ENCODE results near the gene RNF157. TPM values are rescaled to one million over a fixed set of nuclear protein-coding genes. Genes with fewer than 3 reads are reported as not detected.

The RNF157 gene
- total RNA-seq, 1 donor from 2014 or later: 43.5 TPM

- peak overlapping the region; percentile 91 for H3K4me3 Mint-ChIP-seq (ENCODE audit: low read depth)
- DNase-seq (ENCODE audit: low spot score, unreplicated experiment): peak; percentile 73
- H3K4me1 Mint-ChIP-seq (ENCODE audit: low read depth): peaks cover 41% of the 10 kb centered on the region
- H3K36me3 Mint-ChIP-seq (ENCODE audit: insufficient read depth): no peaks in the 10 kb centered on the region
- H3K27ac Mint-ChIP-seq: peak overlapping the region; percentile 96
- no peaks in the 10 kb centered on the region for H3K9me3 Mint-ChIP-seq (ENCODE audit: low read depth)
- TF ChIP-seq, protein P1, sequence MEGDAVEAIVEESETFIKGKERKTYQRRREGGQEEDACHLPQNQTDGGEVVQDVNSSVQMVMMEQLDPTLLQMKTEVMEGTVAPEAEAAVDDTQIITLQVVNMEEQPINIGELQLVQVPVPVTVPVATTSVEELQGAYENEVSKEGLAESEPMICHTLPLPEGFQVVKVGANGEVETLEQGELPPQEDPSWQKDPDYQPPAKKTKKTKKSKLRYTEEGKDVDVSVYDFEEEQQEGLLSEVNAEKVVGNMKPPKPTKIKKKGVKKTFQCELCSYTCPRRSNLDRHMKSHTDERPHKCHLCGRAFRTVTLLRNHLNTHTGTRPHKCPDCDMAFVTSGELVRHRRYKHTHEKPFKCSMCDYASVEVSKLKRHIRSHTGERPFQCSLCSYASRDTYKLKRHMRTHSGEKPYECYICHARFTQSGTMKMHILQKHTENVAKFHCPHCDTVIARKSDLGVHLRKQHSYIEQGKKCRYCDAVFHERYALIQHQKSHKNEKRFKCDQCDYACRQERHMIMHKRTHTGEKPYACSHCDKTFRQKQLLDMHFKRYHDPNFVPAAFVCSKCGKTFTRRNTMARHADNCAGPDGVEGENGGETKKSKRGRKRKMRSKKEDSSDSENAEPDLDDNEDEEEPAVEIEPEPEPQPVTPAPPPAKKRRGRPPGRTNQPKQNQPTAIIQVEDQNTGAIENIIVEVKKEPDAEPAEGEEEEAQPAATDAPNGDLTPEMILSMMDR (IDR thresholded peaks at IDR 0.05; ENCODE audit: unreplicated experiment): no peak
- peaks cover 7% of the 10 kb centered on the region for H3K27me3 Mint-ChIP-seq
These were observed 101.9 kb downstream of the RNF157 start for GRCh38 chr17:76138234-76138895.

DNA sequence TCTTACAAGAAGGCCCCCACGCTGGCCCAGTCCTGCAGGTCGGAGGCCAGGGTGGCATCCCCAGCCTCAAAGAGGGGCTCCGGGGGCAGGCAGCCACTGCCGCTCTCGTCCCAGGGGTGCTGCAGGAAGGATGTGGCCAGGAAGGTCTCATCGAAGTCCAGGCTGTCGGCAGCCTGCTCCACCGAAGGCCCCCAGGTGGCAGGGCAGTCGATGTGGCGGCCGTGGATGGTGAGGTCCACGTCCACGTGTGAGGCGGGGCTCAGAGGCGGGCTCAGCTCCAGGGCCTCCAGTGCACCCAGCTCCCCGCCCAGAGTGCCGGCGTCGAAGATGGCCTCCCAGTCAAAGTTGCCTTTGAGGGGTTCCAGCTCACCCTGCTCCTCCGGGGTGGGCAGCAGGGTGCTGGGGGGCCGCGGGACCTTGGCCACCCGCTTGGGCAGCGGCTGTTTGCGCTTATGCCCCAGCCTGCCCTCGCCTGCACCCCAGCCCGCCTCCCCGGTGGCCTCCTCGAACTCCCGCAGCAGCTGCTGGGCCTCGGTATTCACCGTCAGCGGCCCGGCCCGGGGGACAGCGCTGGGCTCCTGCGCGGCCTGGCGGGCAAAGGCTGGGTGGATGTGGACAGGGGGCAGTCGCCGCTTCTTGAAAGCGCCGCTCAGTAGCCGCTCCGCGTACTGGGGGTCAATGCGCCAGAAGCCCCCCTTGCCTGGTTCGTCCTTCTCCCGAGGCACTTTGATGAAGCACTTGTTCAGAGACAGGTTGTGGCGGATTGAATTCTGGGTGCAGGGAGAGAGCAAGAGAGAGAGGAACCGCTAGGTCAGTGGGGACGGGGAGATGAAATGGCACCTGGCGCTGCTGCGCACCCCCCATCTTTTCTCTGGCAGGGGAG is 102.7 kb downstream of the RNF157 start:
- Mint-ChIP-seq H3K4me1 (ENCODE audit: low read depth) (peaks cover 41% of the 10 kb centered on the region), H3K36me3 (ENCODE audit: insufficient read depth) (no peaks in the 10 kb centered on the region), H3K4me3 (ENCODE audit: low read depth) (peak overlapping the region; percentile 91), H3K27ac (peak overlapping the region; percentile 96), H3K9me3 (ENCODE audit: low read depth) (no peaks in the 10 kb centered on the region), H3K27me3 (peaks cover 4% of the 10 kb centered on the region)
- TF ChIP-seq, protein P1 (IDR thresholded peaks at IDR 0.05; ENCODE audit: unreplicated experiment): no peak
- no peak for DNase-seq (ENCODE audit: low spot score, unreplicated experiment)

DNA sequence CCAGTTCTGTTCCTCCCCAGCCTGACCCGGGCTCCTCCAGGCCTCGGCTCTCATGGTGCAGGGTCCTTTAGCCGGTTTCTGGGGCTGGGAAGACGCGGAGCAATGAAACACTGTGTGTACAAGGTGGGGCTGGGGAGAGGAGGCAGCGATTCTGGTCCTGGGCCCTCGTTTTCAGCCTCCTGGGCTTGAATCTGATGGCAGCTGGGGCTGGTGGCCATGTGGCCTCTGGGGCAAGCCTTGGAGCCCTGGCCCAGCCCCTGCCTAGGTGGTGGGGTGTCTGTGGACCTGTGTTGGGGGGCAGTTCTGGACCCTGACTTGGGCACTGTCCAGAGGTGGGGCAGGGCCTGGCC is 103.3 kb downstream of the RNF157 start:
- no peak for DNase-seq (ENCODE audit: low spot score, unreplicated experiment)
- Mint-ChIP-seq H3K9me3 (ENCODE audit: low read depth) (no peaks in the 10 kb centered on the region), H3K4me3 (ENCODE audit: low read depth) (no peak overlapping the region), H3K27ac (no peak overlapping the region), H3K27me3 (no peaks in the 10 kb centered on the region), H3K4me1 (ENCODE audit: low read depth) (peaks cover 39% of the 10 kb centered on the region), H3K36me3 (ENCODE audit: insufficient read depth) (no peaks in the 10 kb centered on the region)
- TF ChIP-seq, protein P1 (IDR thresholded peaks at IDR 0.05; ENCODE audit: unreplicated experiment): no peak

DNA sequence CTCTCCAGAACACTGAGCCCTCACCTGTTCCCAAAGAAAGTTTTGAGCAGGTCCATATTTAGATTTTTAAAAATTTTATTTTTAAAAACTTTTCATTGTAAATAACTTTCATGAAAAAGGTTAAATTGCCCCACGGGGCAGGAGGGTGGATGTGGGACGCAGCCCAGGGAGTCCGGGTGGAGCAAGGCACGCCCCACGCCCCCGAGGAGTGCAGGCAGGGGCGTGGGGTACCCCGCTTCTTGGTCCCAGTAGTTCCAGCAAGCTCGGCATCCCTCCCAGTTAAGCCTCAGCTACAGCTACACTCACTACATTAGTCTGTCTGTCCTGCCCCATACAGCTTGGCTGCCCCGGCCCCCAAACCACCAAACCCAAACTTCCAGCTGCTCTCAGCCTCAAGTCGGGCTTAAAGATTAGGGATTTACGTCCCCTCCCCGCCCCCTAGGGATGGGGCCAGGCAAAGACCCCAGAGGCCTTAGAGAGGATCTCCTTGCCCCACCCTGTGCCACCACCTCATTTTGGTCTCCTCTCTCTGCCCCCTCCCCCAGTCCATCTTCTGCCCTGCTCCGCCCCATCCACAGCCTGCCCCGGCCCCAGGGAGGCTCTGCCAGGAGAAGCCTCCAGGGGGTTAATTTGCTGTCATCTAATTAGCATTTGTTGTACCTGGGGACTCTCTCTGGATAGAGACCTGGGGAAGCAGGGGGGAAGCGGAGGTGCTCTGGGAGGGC is 103.9 kb downstream of the RNF157 start:
- TF ChIP-seq, protein P1 (IDR thresholded peaks at IDR 0.05; ENCODE audit: unreplicated experiment): no peak
- H3K27me3 Mint-ChIP-seq: no peaks in the 10 kb centered on the region
- H3K27ac Mint-ChIP-seq: peak overlapping the region; percentile 59
- no peak for DNase-seq (ENCODE audit: low spot score, unreplicated experiment)
- H3K36me3 Mint-ChIP-seq (ENCODE audit: insufficient read depth): no peaks in the 10 kb centered on the region
- no peak overlapping the region for H3K4me3 Mint-ChIP-seq (ENCODE audit: low read depth)
- peaks cover 40% of the 10 kb centered on the region for H3K4me1 Mint-ChIP-seq (ENCODE audit: low read depth)
- no peaks in the 10 kb centered on the region for H3K9me3 Mint-ChIP-seq (ENCODE audit: low read depth)

DNA sequence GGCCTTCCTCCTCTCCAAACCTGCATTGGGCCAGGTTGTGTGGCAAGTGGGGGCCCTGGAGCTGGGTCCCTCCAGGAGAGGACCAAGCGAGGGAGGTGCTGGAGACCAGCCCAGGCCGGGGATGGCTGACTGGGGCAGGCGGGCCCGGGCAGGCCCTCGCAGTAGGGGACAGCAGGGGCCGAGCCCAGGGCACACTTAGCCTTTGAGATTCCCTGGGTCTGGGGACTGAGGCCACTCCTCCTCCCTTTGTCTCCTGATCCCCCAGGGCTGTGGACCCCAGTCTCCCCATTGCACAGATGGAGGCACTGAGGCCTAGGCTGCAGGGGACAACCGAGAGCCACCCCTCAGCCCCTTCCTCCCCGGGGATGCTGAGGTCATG is 104.5 kb downstream of the RNF157 start:
- DNase-seq (ENCODE audit: low spot score, unreplicated experiment): no peak
- H3K27me3 Mint-ChIP-seq: no peaks in the 10 kb centered on the region
- H3K36me3 Mint-ChIP-seq (ENCODE audit: insufficient read depth): no peaks in the 10 kb centered on the region
- no peak overlapping the region for H3K4me3 Mint-ChIP-seq (ENCODE audit: low read depth)
- TF ChIP-seq, protein P1 (IDR thresholded peaks at IDR 0.05; ENCODE audit: unreplicated experiment): no peak
- peaks cover 44% of the 10 kb centered on the region for H3K4me1 Mint-ChIP-seq (ENCODE audit: low read depth)
- no peaks in the 10 kb centered on the region for H3K9me3 Mint-ChIP-seq (ENCODE audit: low read depth)
- H3K27ac Mint-ChIP-seq: no peak overlapping the region
